GM19351 (cell line): Measurements from ENCODE around the gene ATP13A3.

Experiments used
- ATAC-seq: cut with Tn5 transposase; IDR thresholded peaks from one replicate; pipeline ENCODE4 v1.9.1; 2021; ENCODE audit warnings: mild to moderate bottlenecking, moderate library complexity; ENCODE audit not compliant: unreplicated experiment

Gene ATP13A3

DNA sequence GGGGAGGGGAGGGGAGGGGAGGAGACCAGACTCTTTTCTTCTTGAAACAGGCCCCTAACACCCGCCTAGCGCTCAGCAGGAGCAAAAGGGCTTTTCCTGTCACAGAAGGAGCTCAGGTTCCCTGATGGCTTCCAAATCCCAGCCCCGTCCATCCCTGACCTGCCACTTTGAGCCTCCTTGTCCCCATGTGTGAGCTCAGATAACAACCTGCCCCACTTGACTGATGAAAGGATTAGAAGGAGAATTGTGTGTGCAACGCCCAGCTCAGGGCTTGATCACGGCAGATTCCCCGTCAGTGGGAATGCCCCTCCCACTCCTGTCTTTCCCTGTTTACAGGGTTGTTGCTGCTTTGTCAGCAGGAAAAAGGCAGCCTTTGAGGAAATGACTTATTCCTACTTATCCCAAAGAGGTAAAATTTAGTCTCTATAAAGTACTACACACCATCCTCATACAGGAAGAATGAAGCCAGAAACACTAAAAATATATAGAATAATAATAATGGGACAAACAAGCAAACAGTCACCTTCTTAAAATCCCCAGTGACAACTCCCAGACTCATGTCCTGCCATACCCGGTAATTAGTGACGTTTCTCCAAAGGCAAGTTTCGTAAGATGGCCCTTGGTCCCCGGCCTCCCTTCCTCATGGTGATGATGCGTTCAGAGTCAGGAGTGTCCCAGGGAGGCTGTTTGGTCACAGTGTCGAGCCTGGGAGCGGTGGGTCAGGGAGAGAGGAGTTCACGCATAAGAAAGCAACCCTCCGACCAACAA, 111.1 kb downstream of the ATP13A3 start:
- no peak for ATAC-seq

DNA sequence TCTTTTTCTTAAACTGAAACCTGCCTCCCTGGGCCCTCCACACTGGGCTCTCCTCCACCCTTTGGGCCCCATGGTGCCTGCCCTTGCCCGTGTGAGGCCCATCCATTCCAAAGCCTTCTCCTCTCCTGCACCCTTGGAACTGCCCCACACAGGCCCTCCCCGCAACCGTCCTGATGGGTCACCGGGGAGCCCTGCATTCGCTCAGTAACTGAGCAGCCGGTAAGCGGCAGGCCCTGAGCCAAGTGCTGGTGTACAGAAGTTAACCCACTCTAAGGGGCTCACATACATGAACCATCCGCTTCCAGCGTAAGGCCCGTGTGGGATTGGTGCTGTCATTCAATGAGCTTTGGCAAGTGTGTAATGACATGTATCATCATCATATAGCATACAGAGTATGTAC, 111.9 kb downstream of the ATP13A3 start:
- no peak for ATAC-seq

GRCh38 chr3:194373899-194374298, 112.9 kb downstream of the ATP13A3 start:
- no peak for ATAC-seq

DNA sequence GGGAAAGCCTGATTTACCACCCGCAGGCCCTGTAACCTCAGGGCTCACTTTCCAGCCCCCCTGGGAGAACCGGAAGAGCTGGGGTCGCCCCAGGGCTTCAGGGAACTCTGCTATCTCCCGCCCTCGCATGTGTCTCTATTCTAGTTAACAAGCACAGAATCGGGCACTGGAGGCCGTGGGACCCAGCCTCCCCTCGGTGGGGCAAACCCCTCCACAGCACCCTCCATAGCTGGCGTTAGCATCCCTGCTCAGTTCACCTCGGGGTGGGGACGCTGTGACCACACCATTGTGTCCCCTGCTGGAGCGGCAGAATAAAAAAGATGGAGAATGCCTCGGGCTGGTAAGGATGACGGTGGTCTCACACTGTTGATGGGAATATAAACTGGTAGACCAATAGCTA, 113.8 kb downstream of the ATP13A3 start:
- ATAC-seq, result no peak

GRCh38 chr3:194370753-194371152, 116.0 kb downstream of the ATP13A3 start:
- no peak for ATAC-seq

DNA sequence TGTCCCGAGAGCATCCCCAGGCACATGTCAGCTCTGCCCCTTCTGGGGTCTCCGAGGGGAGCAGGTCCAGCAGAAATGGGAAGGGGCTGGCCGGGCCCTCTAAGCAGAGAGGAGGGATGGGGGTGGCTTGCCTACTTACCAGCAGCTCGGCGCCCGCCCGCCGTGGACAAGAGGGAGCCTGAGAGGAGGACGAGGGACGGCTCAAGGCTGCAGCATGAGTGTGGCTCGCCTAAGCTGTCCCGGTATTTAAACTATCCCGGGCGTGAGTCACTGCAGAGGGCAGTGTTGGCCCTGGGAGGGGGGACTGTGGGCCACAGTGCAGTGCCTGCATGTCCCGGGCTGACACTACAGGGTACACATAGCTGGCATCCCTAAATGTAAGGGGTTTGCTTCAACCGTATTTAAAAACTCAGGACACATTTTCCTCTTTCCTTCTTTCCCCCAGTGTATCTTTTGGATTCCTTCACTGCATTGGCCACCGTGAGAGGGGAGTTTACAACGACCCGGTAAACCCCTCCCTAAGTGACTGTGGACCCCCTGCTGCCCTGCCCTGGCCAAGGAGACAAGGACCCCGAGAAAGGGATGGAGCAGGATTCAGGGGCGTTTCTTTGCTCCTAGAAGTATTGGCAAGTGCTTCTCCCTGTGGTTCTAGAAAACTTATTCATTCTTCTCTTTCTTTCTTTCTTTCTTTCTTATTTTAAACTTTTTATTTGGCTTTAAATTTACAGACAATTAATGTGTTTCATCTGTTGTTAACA, 117.1 kb downstream of the ATP13A3 start, which contains the start of gene LRRC15:
TSS of gene LRRC15 (minus strand) at position 222 of the 758 bp plus-strand sequence. CDS start 8,700 bp downstream, outside the sequence.
- ATAC-seq, result no peak

- no peak for ATAC-seq
These were observed 117.9 kb downstream of the ATP13A3 start for GRCh38 chr3:194368918-194369317.

DNA sequence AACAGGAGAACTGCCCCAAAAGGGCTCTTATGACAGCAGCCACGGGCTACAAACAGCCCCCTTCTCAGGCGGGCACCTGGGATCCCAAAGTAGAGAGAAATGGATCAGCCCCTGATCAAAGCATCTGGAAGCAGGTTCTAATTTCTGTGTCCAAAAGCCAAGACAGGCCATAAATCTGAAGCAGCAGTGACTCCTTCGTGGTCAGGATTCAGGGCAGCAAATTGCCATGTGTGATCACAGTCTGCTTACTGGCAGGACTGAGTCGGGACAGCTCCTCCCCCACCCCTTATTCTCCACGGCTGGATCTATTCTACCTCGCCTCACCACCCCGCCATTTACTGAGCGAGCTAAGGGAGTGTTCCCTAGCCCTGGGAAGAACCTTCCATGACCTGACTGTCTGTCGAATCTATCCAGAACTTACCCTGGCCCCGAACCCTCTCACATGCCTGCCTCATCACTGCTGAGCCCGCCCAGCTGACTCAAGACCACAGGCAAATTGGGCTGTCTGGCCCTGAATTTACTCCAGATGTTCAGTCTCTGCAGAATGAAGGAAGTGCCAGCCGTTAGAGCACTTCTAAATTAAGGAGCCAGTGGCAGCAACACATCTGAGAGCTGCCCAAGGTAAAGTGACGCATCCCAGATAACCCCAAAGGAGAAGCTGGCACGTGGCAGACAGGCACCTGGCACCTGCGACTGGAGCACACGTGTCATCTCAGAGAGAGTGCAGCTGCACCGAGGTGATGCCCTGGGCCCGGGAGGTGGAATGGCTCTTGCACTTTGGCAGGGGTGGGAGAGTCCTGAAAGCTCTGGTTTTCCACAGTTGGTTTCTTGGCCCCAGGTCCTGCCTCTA, 118.6 kb downstream of the ATP13A3 start:
- ATAC-seq, result no peak

- ATAC-seq, result no peak
These were observed 120.8 kb downstream of the ATP13A3 start for GRCh38 chr3:194365978-194366490.

DNA sequence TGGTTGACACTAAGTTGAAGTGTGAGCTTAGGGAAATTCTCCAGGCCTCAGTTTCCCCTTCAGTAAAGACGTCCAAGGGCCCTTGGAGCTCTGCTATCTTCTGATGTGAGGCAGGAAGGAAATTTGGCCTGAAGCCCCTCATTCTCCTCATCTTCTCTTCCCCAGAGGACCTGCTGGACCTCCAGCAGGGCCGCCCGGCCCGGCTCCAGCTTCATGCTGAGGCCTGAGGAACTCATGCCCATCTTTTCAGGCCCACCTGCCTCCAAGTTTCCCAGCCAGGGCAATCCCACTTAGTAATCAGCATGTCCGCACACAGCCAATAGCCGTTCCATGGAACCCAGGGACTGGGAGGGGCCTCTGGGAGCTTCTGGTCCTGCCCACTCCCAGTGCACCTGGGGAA, 121.3 kb downstream of the ATP13A3 start:
- ATAC-seq, result no peak

- no peak for ATAC-seq
These were observed 122.0 kb downstream of the ATP13A3 start for GRCh38 chr3:194364652-194365434.

DNA sequence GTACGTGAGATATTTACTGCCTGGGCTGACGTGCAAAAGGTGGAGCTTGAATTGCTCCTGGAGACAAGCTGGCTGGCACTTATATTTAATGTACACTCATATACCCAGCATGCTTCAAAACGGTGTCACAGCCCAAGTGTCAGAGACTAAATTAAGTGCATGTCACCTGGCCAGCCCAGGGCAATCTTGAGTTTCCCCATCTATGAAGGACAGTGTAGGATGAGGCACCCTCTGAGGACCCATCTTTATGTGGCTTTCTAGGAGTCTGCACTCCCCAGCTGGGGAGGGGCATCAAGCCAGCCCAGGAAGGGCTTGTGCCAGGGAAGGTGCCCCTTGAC, 122.5 kb downstream of the ATP13A3 start:
- ATAC-seq, result no peak

DNA sequence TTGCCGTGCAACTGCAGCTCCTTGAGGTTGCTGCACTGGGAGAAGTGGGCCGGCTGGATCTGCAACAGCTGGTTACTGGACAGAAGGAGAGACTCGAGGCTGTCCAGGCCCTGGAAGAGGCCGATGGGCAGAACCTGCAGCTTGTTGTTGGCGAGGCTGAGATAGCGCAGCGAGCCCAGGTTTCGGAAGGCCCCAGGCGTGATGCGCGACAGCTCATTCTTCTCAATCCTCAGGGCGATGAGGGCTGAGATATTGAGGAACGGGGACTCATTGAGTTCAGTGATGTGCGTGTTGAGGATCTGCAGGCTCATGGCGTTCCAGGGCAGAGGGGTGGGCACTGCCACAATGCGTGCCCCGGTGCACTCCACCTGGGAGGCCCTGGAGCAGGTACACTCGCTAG, 126.2 kb downstream of the ATP13A3 start:
- ATAC-seq, result no peak

DNA sequence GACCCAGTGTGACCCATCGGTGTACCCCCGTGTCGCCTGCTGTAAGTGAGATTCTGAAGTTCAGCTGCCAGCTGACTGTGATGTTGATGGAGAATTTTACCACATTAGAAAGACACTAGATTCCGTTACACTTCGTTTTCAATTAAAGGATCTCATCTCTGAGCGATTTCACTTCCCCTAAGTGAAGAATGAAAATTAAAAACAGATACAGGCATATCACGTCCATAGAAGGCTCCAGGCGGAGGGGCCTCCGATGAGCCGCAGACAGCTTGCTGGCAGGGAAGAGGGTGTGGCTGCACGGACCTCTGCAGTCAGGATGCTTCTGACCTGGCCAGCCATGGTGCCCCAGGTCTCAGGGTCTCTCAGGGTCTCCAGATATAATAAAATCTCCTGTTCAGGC, 129.1 kb downstream of the ATP13A3 start:
- ATAC-seq, result no peak

DNA sequence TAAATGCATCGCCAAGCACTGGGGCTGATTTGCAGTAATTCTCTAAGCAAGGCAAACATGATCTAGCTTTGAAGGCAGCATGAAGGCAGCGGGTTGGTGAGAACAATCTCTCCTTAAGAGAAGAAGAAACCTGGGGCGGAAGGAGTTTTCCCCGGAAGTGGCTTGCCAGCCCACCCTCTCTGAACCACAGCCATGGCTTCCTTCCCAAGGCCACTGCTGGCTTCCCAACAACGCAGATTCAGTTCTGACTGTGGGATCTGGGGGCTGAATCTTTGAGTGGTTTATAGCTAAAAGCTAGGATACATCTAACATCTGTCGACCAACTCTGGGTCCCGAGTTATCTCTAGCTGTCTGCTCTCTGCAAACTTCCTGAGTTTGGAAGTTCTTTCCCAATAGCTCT, 131.4 kb downstream of the ATP13A3 start:
- ATAC-seq, result no peak

DNA sequence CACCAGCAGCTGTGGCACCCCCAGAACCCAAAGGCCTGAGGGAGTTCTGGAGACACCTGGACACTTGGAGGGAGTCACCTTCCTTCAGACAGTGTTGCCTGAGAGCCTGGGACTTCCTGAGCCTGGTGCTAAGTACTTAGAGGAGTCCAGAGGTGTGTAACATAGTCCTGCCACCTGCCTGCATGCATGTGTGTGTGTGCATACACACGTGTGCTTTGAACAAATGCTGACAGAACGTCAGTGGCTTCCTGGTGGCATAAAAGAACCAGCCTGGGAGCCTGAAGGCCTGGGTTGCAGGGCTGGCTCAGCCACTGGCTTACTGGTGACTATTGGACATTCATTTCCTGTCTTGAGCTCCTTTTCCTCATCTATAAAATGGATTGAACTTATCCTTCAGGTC, 132.5 kb downstream of the ATP13A3 start:
- no peak for ATAC-seq
